HCT116 (cell line): ENCODE results near the gene BNC1. TPM values are rescaled to one million over a fixed set of nuclear protein-coding genes. Genes with fewer than 3 reads are reported as not detected.

Experiments used
- ATAC-seq: fragments of 200-7000 bp; cut with Tn5 transposase; 2 replicates; pipeline ENCODE4 v1.9.1; 2020; ENCODE audit warnings: mild to moderate bottlenecking, moderate library complexity
- BruUV-seq: library from RNA; stranded (reverse); fragments of 400-500 nt; replicated peaks from 2 replicates; lab custom pipeline; 2021; lab: Mats Ljungman, UMichigan
- CTCF ChIA-PET: fragments of 300-600 bp; sonication (Branson Sonifier 250); formaldehyde crosslinking; loops from one replicate; lab custom pipeline; 2021; ENCODE audit warnings: antibody characterized with exemption; lab: Charles Lee
- POLR2A ChIA-PET: fragments of 300-600, 350-600 bp; sonication (Branson Sonifier 250); formaldehyde crosslinking; loops from one replicate; lab custom pipeline; 2021; ENCODE audit warnings: antibody characterized with exemption; lab: Charles Lee
- RAD21 ChIA-PET, 2 experiments: fragments of 300-600 bp; sonication (Branson Sonifier 250); formaldehyde crosslinking; loops; one replicate each; lab custom pipeline; 2023; ENCODE audit warnings: low total read pairs in 2 of 2; ENCODE audit not compliant: uncharacterized antibody in 2 of 2, unreplicated experiment in 2 of 2, low non-redundant PET in 1 of 2; lab: Charles Lee
- DNase-seq: peaks from one replicate; pipeline ENCODE4 v3.0.0-alpha.2; 2010; ENCODE audit warnings: low read depth, low spot score
- H2AFZ ChIP-seq: fragments of 200-600 bp; shearing (Covaris generic), sonication (generic); 2 replicates; pipeline ENCODE4 v1.6.1; 2017; ENCODE audit warnings: low read depth, mixed run types, mixed read lengths, antibody characterized with exemption, low read length; ENCODE audit not compliant: poor library complexity, severe bottlenecking
- H3K27ac ChIP-seq: 2 replicates; pipeline ENCODE4 v1.5.1; 2012; ENCODE audit warnings: low read depth, low read length
- H3K27me3 ChIP-seq: fragments of 200-600 bp; sonication (generic); 2 replicates; pipeline ENCODE4 v1.6.1; 2016; ENCODE audit warnings: mixed run types, low read length, mixed read lengths; ENCODE audit not compliant: insufficient read depth
- H3K36me3 ChIP-seq, 2 experiments: fragments of 200-500 bp in 1 of 2; fragments of 200-600 bp in 1 of 2; sonication (Bioruptor generic) in 1 of 2; sonication (generic) in 1 of 2; 2 replicates each; pipeline versions ENCODE4 v1.5.1 to v1.6.1; 2014 to 2016; ENCODE audit warnings: low read length in 2 of 2, inconsistent platforms in 1 of 2, mixed read lengths in 1 of 2, mixed run types in 1 of 2; ENCODE audit not compliant: insufficient read depth in 2 of 2, control insufficient read depth in 1 of 2
- H3K4me1 ChIP-seq, 2 experiments: fragments of 200-600 bp in 1 of 2; sonication (generic) in 1 of 2; 2 replicates each; pipeline versions ENCODE4 v1.5.1 to v1.6.1; 2012 to 2017; ENCODE audit warnings: low read length in 2 of 2, inconsistent platforms in 1 of 2, mild to moderate bottlenecking in 1 of 2, mixed read lengths in 1 of 2, mixed run types in 1 of 2, moderate library complexity in 1 of 2; ENCODE audit not compliant: insufficient read depth in 2 of 2, control insufficient read depth in 1 of 2
- H3K4me2 ChIP-seq: fragments of 200-600 bp; sonication (generic); 2 replicates; pipeline ENCODE4 v1.6.1; 2017; ENCODE audit warnings: mixed run types, low read length, mixed read lengths
- H3K4me3 ChIP-seq, 2 experiments: fragments of 200-600 bp in 1 of 2; sonication (generic) in 1 of 2; replicated peaks in 1 of 2; 2 replicates each; pipeline ENCODE4 v1.5.1; 2011 to 2016; ENCODE audit warnings: low read length in 2 of 2, control low read depth in 1 of 2, low read depth in 1 of 2, mild to moderate bottlenecking in 1 of 2, mixed read lengths in 1 of 2, mixed run types in 1 of 2
- H3K79me2 ChIP-seq: fragments of 200-600 bp; sonication (generic); 2 replicates; pipeline ENCODE4 v1.6.1; 2017; ENCODE audit warnings: mild to moderate bottlenecking, mixed run types, low read length, moderate library complexity, mixed read lengths; ENCODE audit not compliant: insufficient read depth
- H3K9ac ChIP-seq: fragments of 200-600 bp; sonication (generic); 2 replicates; pipeline ENCODE4 v1.6.1; 2016; ENCODE audit warnings: low read length, mixed read lengths
- H3K9me2 ChIP-seq: fragments of 200-600 bp; sonication (generic), shearing (Covaris generic); 2 replicates; pipeline ENCODE4 v1.6.1; 2017; ENCODE audit warnings: mixed run types, mild to moderate bottlenecking, moderate library complexity; ENCODE audit not compliant: insufficient read depth
- H3K9me3 ChIP-seq, 2 experiments: fragments of 200-500 bp in 1 of 2; fragments of 200-600 bp in 1 of 2; sonication (Bioruptor generic) in 1 of 2; sonication (generic) in 1 of 2; 2 replicates each; pipeline ENCODE4 v1.6.1; 2014 to 2017; ENCODE audit warnings: low read length in 2 of 2, mixed read lengths in 2 of 2, inconsistent platforms in 1 of 2, low read depth in 1 of 2, mild to moderate bottlenecking in 1 of 2, mixed run types in 1 of 2, moderate library complexity in 1 of 2; ENCODE audit not compliant: control insufficient read depth in 1 of 2, insufficient read depth in 1 of 2
- H4K20me1 ChIP-seq: fragments of 200-600 bp; sonication (generic), shearing (Covaris generic); 2 replicates; pipeline ENCODE4 v1.6.1; 2017; ENCODE audit warnings: mixed run types, mild to moderate bottlenecking, moderate library complexity; ENCODE audit not compliant: insufficient read depth
- ATF3 ChIP-seq: IDR thresholded peaks from 2 replicates; pipeline ENCODE4 v1.6.1; 2012
- CBX3 ChIP-seq: IDR thresholded peaks from 2 replicates; pipeline ENCODE4 v1.6.1; 2012; ENCODE audit warnings: low read depth
- FOSL1 ChIP-seq: IDR thresholded peaks from 2 replicates; pipeline ENCODE4 v1.6.1; 2012; ENCODE audit warnings: low read depth
- JUND ChIP-seq: IDR thresholded peaks from 2 replicates; pipeline ENCODE4 v1.6.1; 2012
- MAX ChIP-seq: IDR thresholded peaks from 2 replicates; pipeline ENCODE4 v1.6.1; 2012
- RAD21 ChIP-seq: IDR thresholded peaks from 2 replicates; pipeline ENCODE4 v1.6.1; 2012; ENCODE audit warnings: low read depth, mild to moderate bottlenecking
- SP1 ChIP-seq: IDR thresholded peaks from 2 replicates; pipeline ENCODE4 v1.6.1; 2012; ENCODE audit warnings: low read depth
- ZFX ChIP-seq: fragments of 450-650 bp; IDR thresholded peaks from 2 replicates; pipeline ENCODE4 v1.6.1; 2017
- intact Hi-C: fragments of 100-400 bp; cut with micrococcal nuclease; formaldehyde crosslinking; loops from 2 replicates; pipeline ENCODE4 v1.10.0; 2022
- total RNA-seq: library from RNA; stranded (reverse); gene quantifications from one replicate; pipeline ENCODE4 v1.2.1, GENCODE V29; 2021; ENCODE audit not compliant: unreplicated experiment
- TF ChIP-seq, protein P1 (sequence below): IDR thresholded peaks from 2 replicates; pipeline ENCODE4 v1.6.1; 2012; ENCODE audit warnings: low read depth

BNC1 gene
- total RNA-seq, 1 experiment from 2014 or later, result not detected

GRCh38 chr15:83219026-83219425 lies 65.4 kb downstream of the BNC1 start:
- no peak overlapping the region for H3K27ac ChIP-seq
- H3K36me3 ChIP-seq, result no peaks in the 10 kb centered on the region
- ATAC-seq, result no peak
- no peak overlapping the region for H3K4me2 ChIP-seq
- no peaks in the 10 kb centered on the region for H3K4me1 ChIP-seq
- BruUV-seq, result no TSS peak
- TF ChIP-seq MAX, result no peak
- TF ChIP-seq, protein P1, sequence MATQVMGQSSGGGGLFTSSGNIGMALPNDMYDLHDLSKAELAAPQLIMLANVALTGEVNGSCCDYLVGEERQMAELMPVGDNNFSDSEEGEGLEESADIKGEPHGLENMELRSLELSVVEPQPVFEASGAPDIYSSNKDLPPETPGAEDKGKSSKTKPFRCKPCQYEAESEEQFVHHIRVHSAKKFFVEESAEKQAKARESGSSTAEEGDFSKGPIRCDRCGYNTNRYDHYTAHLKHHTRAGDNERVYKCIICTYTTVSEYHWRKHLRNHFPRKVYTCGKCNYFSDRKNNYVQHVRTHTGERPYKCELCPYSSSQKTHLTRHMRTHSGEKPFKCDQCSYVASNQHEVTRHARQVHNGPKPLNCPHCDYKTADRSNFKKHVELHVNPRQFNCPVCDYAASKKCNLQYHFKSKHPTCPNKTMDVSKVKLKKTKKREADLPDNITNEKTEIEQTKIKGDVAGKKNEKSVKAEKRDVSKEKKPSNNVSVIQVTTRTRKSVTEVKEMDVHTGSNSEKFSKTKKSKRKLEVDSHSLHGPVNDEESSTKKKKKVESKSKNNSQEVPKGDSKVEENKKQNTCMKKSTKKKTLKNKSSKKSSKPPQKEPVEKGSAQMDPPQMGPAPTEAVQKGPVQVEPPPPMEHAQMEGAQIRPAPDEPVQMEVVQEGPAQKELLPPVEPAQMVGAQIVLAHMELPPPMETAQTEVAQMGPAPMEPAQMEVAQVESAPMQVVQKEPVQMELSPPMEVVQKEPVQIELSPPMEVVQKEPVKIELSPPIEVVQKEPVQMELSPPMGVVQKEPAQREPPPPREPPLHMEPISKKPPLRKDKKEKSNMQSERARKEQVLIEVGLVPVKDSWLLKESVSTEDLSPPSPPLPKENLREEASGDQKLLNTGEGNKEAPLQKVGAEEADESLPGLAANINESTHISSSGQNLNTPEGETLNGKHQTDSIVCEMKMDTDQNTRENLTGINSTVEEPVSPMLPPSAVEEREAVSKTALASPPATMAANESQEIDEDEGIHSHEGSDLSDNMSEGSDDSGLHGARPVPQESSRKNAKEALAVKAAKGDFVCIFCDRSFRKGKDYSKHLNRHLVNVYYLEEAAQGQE, result no peak
- no peak for TF ChIP-seq JUND
- TF ChIP-seq CBX3, result no peak
- no peak for TF ChIP-seq RAD21
- no peak for TF ChIP-seq ZFX
- TF ChIP-seq SP1, result no peak
- TF ChIP-seq FOSL1, result no peak
- no peak for TF ChIP-seq ATF3
- no peak overlapping the region for H3K9ac ChIP-seq
- no peaks in the 10 kb centered on the region for H3K9me3 ChIP-seq
- no peak overlapping the region for H2AFZ ChIP-seq
- no peaks in the 10 kb centered on the region for H3K9me2 ChIP-seq
- intact Hi-C loops, result no loop called here
- no peak overlapping the region for H3K4me3 ChIP-seq
- no peaks in the 10 kb centered on the region for H4K20me1 ChIP-seq
- ChIA-PET POLR2A (no interaction called here), RAD21 (no interaction called here), CTCF (no interaction called here)
- H3K27me3 ChIP-seq, result no peaks in the 10 kb centered on the region
- no peak for DNase-seq
- no peaks in the 10 kb centered on the region for H3K79me2 ChIP-seq
